ENCODE measurements around the gene RGS10. TPM values are rescaled to one million over a fixed set of nuclear protein-coding genes. Genes with fewer than 3 reads are reported as not detected.

The RGS10 gene
- total and polyA plus RNA-seq, 2 experiments from 2014 or later = 26.9 to 40.3 TPM

GRCh38 chr10:119500123-119500795, 42.3 kb downstream of the RGS10 start:
- H3K27me3 ChIP-seq (replicated peaks; ENCODE audit: insufficient read depth) = no peaks in the 10 kb centered on the region
- no peak overlapping the region for H3K27ac ChIP-seq
- in situ Hi-C loops (cut with MboI) = no loop called here
- TF ChIP-seq EZH2phosphoT487 (IDR thresholded peaks at IDR 0.05; ENCODE audit: insufficient read depth, low read depth) (no peak), EZH2 (IDR thresholded peaks at IDR 0.05; ENCODE audit: insufficient read depth, poor library complexity, severe bottlenecking) (no peak)
- no peaks in the 10 kb centered on the region for H3K9me2 ChIP-seq (ENCODE audit: insufficient read depth)
- H3K36me3 ChIP-seq (ENCODE audit: low read depth) = no peaks in the 10 kb centered on the region
- H2AFZ ChIP-seq = no peak overlapping the region
- no peak overlapping the region for H3K4me2 ChIP-seq (ENCODE audit: unreplicated experiment)
- H3K4me1 ChIP-seq (ENCODE audit: insufficient read depth) = no peaks in the 10 kb centered on the region
- no peaks in the 10 kb centered on the region for H3K79me2 ChIP-seq (ENCODE audit: insufficient read depth)
- H3K9me3 ChIP-seq (ENCODE audit: low read depth) = no peaks in the 10 kb centered on the region
- 85 to 86% methylated on average over 8 of the region's 8 CpGs for WGBS, 2 experiments (ENCODE audit: low coverage in 1 of 2, low lambda C conversion rate in 2 of 2, missing lambda C conversion rate in 2 of 2)
- H3F3A ChIP-seq (ENCODE audit: insufficient read depth) = 0 out of 2 replicates have a peak, but pooled peaks cover 1% of the 10 kb centered on the region
- DNase-seq = no peak
- no peak overlapping the region for H3K4me3 ChIP-seq
- H3K9ac ChIP-seq = no peak overlapping the region
- H4K20me1 ChIP-seq (ENCODE audit: insufficient read depth) = no peaks in the 10 kb centered on the region

- Histone ChIP-seq H3K4me2 (ENCODE audit: unreplicated experiment) (no peak overlapping the region), H3K9me2 (ENCODE audit: insufficient read depth) (no peaks in the 10 kb centered on the region), H3K9me3 (ENCODE audit: low read depth) (no peaks in the 10 kb centered on the region), H3K27ac (no peak overlapping the region), H2AFZ (no peak overlapping the region), H3K27me3 (replicated peaks; ENCODE audit: insufficient read depth) (no peaks in the 10 kb centered on the region), H3K79me2 (ENCODE audit: insufficient read depth) (no peaks in the 10 kb centered on the region), H3K4me3 (no peak overlapping the region), H3K36me3 (ENCODE audit: low read depth) (no peaks in the 10 kb centered on the region), H4K20me1 (ENCODE audit: insufficient read depth) (no peaks in the 10 kb centered on the region), H3F3A (ENCODE audit: insufficient read depth) (peaks cover 8% of the 10 kb centered on the region; the same call in 1 of the 2 replicates), H3K9ac (no peak overlapping the region), H3K4me1 (ENCODE audit: insufficient read depth) (no peaks in the 10 kb centered on the region)
- TF ChIP-seq EZH2phosphoT487 (IDR thresholded peaks at IDR 0.05; ENCODE audit: insufficient read depth, low read depth) (no peak), EZH2 (IDR thresholded peaks at IDR 0.05; ENCODE audit: insufficient read depth, poor library complexity, severe bottlenecking) (no peak)
- in situ Hi-C loops (cut with MboI) = no loop called here
- 83 to 89% methylated on average over 5 of the region's 5 CpGs for WGBS, 2 experiments (ENCODE audit: low coverage in 1 of 2, low lambda C conversion rate in 2 of 2, missing lambda C conversion rate in 2 of 2)
- DNase-seq = no peak
These were observed 42.9 kb downstream of the RGS10 start for GRCh38 chr10:119499677-119500002.

GRCh38 chr10:119498889-119499676, 43.4 kb downstream of the RGS10 start:
- peak; percentile 30 for DNase-seq
- WGBS, 2 experiments (ENCODE audit: low coverage in 1 of 2, low lambda C conversion rate in 2 of 2, missing lambda C conversion rate in 2 of 2) = 88% methylated on average over 11 of the region's 11 CpGs

GRCh38 chr10:119497243-119497642, 45.3 kb downstream of the RGS10 start:
- Histone ChIP-seq H3K4me3 (no peak overlapping the region), H3K27me3 (replicated peaks; ENCODE audit: insufficient read depth) (no peaks in the 10 kb centered on the region), H3K27ac (no peak overlapping the region), H3K4me1 (ENCODE audit: insufficient read depth) (no peaks in the 10 kb centered on the region), H3K9me2 (ENCODE audit: insufficient read depth) (no peaks in the 10 kb centered on the region), H3K36me3 (ENCODE audit: low read depth) (no peaks in the 10 kb centered on the region), H3K9ac (no peak overlapping the region), H3K4me2 (ENCODE audit: unreplicated experiment) (no peak overlapping the region), H4K20me1 (ENCODE audit: insufficient read depth) (no peaks in the 10 kb centered on the region), H3K79me2 (ENCODE audit: insufficient read depth) (no peaks in the 10 kb centered on the region), H3K9me3 (ENCODE audit: low read depth) (no peaks in the 10 kb centered on the region), H2AFZ (no peak overlapping the region), H3F3A (ENCODE audit: insufficient read depth) (peaks cover 10% of the 10 kb centered on the region; the same call in 1 of the 2 replicates)
- 95 to 97% methylated on average over 9 of the region's 9 CpGs for WGBS, 2 experiments (ENCODE audit: low coverage in 1 of 2, low lambda C conversion rate in 2 of 2, missing lambda C conversion rate in 2 of 2)
- DNase-seq = no peak
- in situ Hi-C loops (cut with MboI) = no loop called here
- TF ChIP-seq EZH2phosphoT487 (IDR thresholded peaks at IDR 0.05; ENCODE audit: insufficient read depth, low read depth) (no peak), EZH2 (IDR thresholded peaks at IDR 0.05; ENCODE audit: insufficient read depth, poor library complexity, severe bottlenecking) (no peak)

More at GRCh38 chr10:119498889-119499676, 43.4 kb downstream of the RGS10 start:
- Histone ChIP-seq H3K27ac (no peak overlapping the region), H3K9me2 (ENCODE audit: insufficient read depth) (no peaks in the 10 kb centered on the region), H3K4me2 (ENCODE audit: unreplicated experiment) (no peak overlapping the region), H3K9ac (no peak overlapping the region), H3K79me2 (ENCODE audit: insufficient read depth) (no peaks in the 10 kb centered on the region), H4K20me1 (ENCODE audit: insufficient read depth) (no peaks in the 10 kb centered on the region), H3K4me1 (ENCODE audit: insufficient read depth) (no peaks in the 10 kb centered on the region), H2AFZ (no peak overlapping the region), H3K27me3 (replicated peaks; ENCODE audit: insufficient read depth) (no peaks in the 10 kb centered on the region), H3K4me3 (no peak overlapping the region), H3F3A (ENCODE audit: insufficient read depth) (peaks cover 10% of the 10 kb centered on the region; the same call in 1 of the 2 replicates), H3K36me3 (ENCODE audit: low read depth) (no peaks in the 10 kb centered on the region), H3K9me3 (ENCODE audit: low read depth) (no peaks in the 10 kb centered on the region)
- in situ Hi-C loops (cut with MboI) = no loop called here
- TF ChIP-seq EZH2 (IDR thresholded peaks at IDR 0.05; ENCODE audit: insufficient read depth, poor library complexity, severe bottlenecking) (no peak), EZH2phosphoT487 (IDR thresholded peaks at IDR 0.05; ENCODE audit: insufficient read depth, low read depth) (no peak)

Measured in GM23248 (cell line).